ENCODE measurements around the gene GPR45.

GRCh38 chr2:105272176-105272575, 30.6 kb downstream of the GPR45 start:
- TF ChIP-seq CTCF (IDR thresholded peaks at IDR 0.05) (no peak), USF2 (IDR thresholded peaks at IDR 0.05) (no peak), TP53 (CRISPR knock-in tag; IDR thresholded peaks at IDR 0.05) (no peak), MYC (IDR thresholded peaks at IDR 0.05; ENCODE audit: borderline replicate concordance, low read length) (no peak), EP300 (IDR thresholded peaks at IDR 0.05) (no peak)

All from A549 (cell line).